Measurements from ENCODE around the gene IFITM2.
"Not testable (repeated sequence)": the region's sequence is repeated elsewhere in the genome, so short reads cannot be mapped to it uniquely, and the experiment has no call there.

DNA sequence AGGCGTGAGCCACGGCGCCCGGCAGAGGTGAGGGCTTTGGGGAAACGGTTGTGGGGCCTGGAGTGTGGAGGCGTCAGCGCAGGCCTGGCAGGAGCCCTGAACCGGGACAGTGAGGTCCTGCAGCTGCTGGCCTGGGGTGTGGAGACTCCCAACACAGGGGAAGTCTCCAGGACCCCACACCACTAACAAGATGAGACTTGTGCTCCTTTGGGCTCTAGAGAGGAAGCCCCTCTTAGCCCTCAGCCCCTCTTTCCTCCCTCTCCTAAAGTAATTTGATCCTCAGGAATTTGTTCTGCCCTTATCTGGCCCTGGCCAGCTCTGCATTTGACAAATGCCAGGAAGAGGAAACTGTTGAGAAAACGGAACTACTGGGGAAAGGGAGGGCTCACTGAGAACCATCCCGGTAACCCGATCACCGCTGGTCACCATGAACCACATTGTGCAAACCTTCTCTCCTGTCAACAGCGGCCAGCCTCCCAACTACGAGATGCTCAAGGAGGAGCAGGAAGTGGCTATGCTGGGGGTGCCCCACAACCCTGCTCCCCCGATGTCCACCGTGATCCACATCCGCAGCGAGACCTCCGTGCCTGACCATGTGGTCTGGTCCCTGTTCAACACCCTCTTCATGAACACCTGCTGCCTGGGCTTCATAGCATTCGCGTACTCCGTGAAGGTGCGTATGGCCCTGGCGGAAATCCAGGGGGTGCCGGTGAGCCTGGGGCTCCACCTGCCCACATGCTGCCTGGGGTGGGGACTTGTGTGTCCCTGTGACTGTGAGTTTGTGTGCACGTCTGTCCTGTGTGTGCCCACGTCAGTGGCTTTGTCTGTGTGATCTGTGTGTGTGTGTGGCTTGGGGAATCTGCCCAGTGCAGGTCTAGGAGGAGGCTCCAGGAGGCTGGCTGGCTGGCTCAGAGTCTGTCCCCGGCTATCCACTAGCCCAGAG is at the start of gene IFITM2:
- TF ChIP-seq EZH2phosphoT487 (IDR thresholded peaks at IDR 0.05; ENCODE audit: insufficient read depth, low read depth); EZH2 (IDR thresholded peaks at IDR 0.05; ENCODE audit: insufficient read depth, poor library complexity, severe bottlenecking): not testable (repeated sequence)

Measured in GM23248 (cell line).